ENCODE results near the gene OGDHL. TPM values are rescaled to one million over a fixed set of nuclear protein-coding genes. Genes with fewer than 3 reads are reported as not detected.

OGDHL gene
- total RNA-seq, 1 experiment from 2014 or later, result 2.6 TPM

GRCh38 chr10:49713266-49713665 lies 48.9 kb downstream of the OGDHL start:
- Histone ChIP-seq H3K4me2 (ENCODE audit: low read length) (no peak overlapping the region), H3K9ac (ENCODE audit: low read length) (no peak overlapping the region), H3K79me2 (ENCODE audit: low read length) (no peaks in the 10 kb centered on the region), H3K27ac (ENCODE audit: low read length) (no peak overlapping the region), H3K4me1 (ENCODE audit: insufficient read depth, low read length) (no peaks in the 10 kb centered on the region), H3F3A (ENCODE audit: low read length, unreplicated experiment) (no peaks in the 10 kb centered on the region), H3K4me3 (ENCODE audit: low read length) (no peak overlapping the region), H3K9me3 (ENCODE audit: low read length) (0 out of 2 replicates have a peak, but pooled peaks cover 3% of the 10 kb centered on the region), H4K20me1 (ENCODE audit: low read length) (no peaks in the 10 kb centered on the region), H3K36me3 (ENCODE audit: low read depth, low read length) (no peaks in the 10 kb centered on the region), H2AFZ (ENCODE audit: low read length) (no peak overlapping the region), H3K9me2 (replicated peaks; ENCODE audit: low read length) (no peaks in the 10 kb centered on the region), H3K27me3 (ENCODE audit: low read length) (peaks cover 50% of the 10 kb centered on the region)
- no peak for ATAC-seq
- intact Hi-C loops (cut with micrococcal nuclease), result no loop called here
- TF ChIP-seq EZH2 (IDR thresholded peaks at IDR 0.05; ENCODE audit: low read length, unreplicated experiment), result no peak
- no peak for TF ChIP-seq CTCF (conservative IDR thresholded peaks at IDR 0.05; ENCODE audit: low read depth, low read length)
- TF ChIP-seq EZH2phosphoT487 (IDR thresholded peaks at IDR 0.05; ENCODE audit: borderline replicate concordance, low read length), result no peak
- no peak for DNase-seq
- CTCF ChIA-PET, result no interaction called here
- BruUV-seq (replicated peaks), result no TSS peak
- POLR2A ChIA-PET (ENCODE audit: unreplicated experiment), result no interaction called here

- no peak overlapping the region for H3K4me2 ChIP-seq (ENCODE audit: low read length)
- H2AFZ ChIP-seq (ENCODE audit: low read length), result no peak overlapping the region
- no TSS peak for BruUV-seq (replicated peaks)
- no peaks in the 10 kb centered on the region for H3F3A ChIP-seq (ENCODE audit: low read length, unreplicated experiment)
- no peaks in the 10 kb centered on the region for H4K20me1 ChIP-seq (ENCODE audit: low read length)
- H3K9ac ChIP-seq (ENCODE audit: low read length), result no peak overlapping the region
- H3K79me2 ChIP-seq (ENCODE audit: low read length), result no peaks in the 10 kb centered on the region
- no peaks in the 10 kb centered on the region for H3K4me1 ChIP-seq (ENCODE audit: insufficient read depth, low read length)
- no peak for DNase-seq
- TF ChIP-seq EZH2 (IDR thresholded peaks at IDR 0.05; ENCODE audit: low read length, unreplicated experiment) (no peak), CTCF (conservative IDR thresholded peaks at IDR 0.05; ENCODE audit: low read depth, low read length) (no peak), EZH2phosphoT487 (IDR thresholded peaks at IDR 0.05; ENCODE audit: borderline replicate concordance, low read length) (no peak)
- ChIA-PET POLR2A (ENCODE audit: unreplicated experiment) (no interaction called here), CTCF (no interaction called here)
- H3K4me3 ChIP-seq (ENCODE audit: low read length), result no peak overlapping the region
- 0 out of 2 replicates have a peak, but pooled peaks cover 3% of the 10 kb centered on the region for H3K9me3 ChIP-seq (ENCODE audit: low read length)
- H3K9me2 ChIP-seq (replicated peaks; ENCODE audit: low read length), result no peaks in the 10 kb centered on the region
- peaks cover 67% of the 10 kb centered on the region for H3K27me3 ChIP-seq (ENCODE audit: low read length)
- H3K27ac ChIP-seq (ENCODE audit: low read length), result no peak overlapping the region
- H3K36me3 ChIP-seq (ENCODE audit: low read depth, low read length), result no peaks in the 10 kb centered on the region
- peak; percentile 27 for ATAC-seq
- intact Hi-C loops (cut with micrococcal nuclease), result no loop called here
Measured at GRCh38 chr10:49711481-49711880, 50.6 kb downstream of the OGDHL start.

- DNase-seq (no peak), ATAC-seq (no peak)
- no peak overlapping the region for H3K27ac ChIP-seq (ENCODE audit: low read length)
- BruUV-seq (replicated peaks), result no TSS peak
- no peaks in the 10 kb centered on the region for H3K4me1 ChIP-seq (ENCODE audit: insufficient read depth, low read length)
- no peaks in the 10 kb centered on the region for H3K36me3 ChIP-seq (ENCODE audit: low read depth, low read length)
- TF ChIP-seq EZH2phosphoT487 (IDR thresholded peaks at IDR 0.05; ENCODE audit: borderline replicate concordance, low read length) (no peak), CTCF (conservative IDR thresholded peaks at IDR 0.05; ENCODE audit: low read depth, low read length) (no peak), EZH2 (IDR thresholded peaks at IDR 0.05; ENCODE audit: low read length, unreplicated experiment) (no peak)
- H3K9ac ChIP-seq (ENCODE audit: low read length), result no peak overlapping the region
- H3K27me3 ChIP-seq (ENCODE audit: low read length), result peaks cover 72% of the 10 kb centered on the region
- no peak overlapping the region for H3K4me2 ChIP-seq (ENCODE audit: low read length)
- no peak overlapping the region for H2AFZ ChIP-seq (ENCODE audit: low read length)
- no peaks in the 10 kb centered on the region for H3K79me2 ChIP-seq (ENCODE audit: low read length)
- intact Hi-C loops (cut with micrococcal nuclease), result no loop called here
- ChIA-PET POLR2A (ENCODE audit: unreplicated experiment) (no interaction called here), CTCF (no interaction called here)
- H3K9me2 ChIP-seq (replicated peaks; ENCODE audit: low read length), result no peaks in the 10 kb centered on the region
- H3K4me3 ChIP-seq (ENCODE audit: low read length), result no peak overlapping the region
- H3K9me3 ChIP-seq (ENCODE audit: low read length), result 0 out of 2 replicates have a peak, but pooled peaks cover 3% of the 10 kb centered on the region
- H4K20me1 ChIP-seq (ENCODE audit: low read length), result no peaks in the 10 kb centered on the region
- H3F3A ChIP-seq (ENCODE audit: low read length, unreplicated experiment), result no peaks in the 10 kb centered on the region
Measured at GRCh38 chr10:49710966-49711365, 51.2 kb downstream of the OGDHL start.
